ENCODE results near the gene TBC1D12. TPM values are rescaled to one million over a fixed set of nuclear protein-coding genes. Genes with fewer than 3 reads are reported as not detected.

TBC1D12 gene
- polyA plus RNA-seq, 1 donor from 2014 or later, result 27.9 TPM

GRCh38 chr10:94397549-94398370 lies 4.6 kb upstream of the TBC1D12 start:
- H3K27ac ChIP-seq (ENCODE audit: low read length), result no peak overlapping the region
- no peaks in the 10 kb centered on the region for H3K79me2 ChIP-seq (replicated peaks; ENCODE audit: insufficient read depth, low read length)
- no peaks in the 10 kb centered on the region for H3K9me3 ChIP-seq (ENCODE audit: low read length)
- H3K4me2 ChIP-seq (ENCODE audit: low read length), result no peak overlapping the region
- H3K9ac ChIP-seq (ENCODE audit: low read length), result no peak overlapping the region
- H3K9me2 ChIP-seq (ENCODE audit: insufficient read depth, low read length), result no peaks in the 10 kb centered on the region
- H3K36me3 ChIP-seq (ENCODE audit: insufficient read depth, low read length), result no peaks in the 10 kb centered on the region
- H2AFZ ChIP-seq (ENCODE audit: low read depth, low read length), result no peak overlapping the region
- TF ChIP-seq EP300 (conservative IDR thresholded peaks at IDR 0.05; ENCODE audit: poor library complexity, severe bottlenecking) (no peak), EZH2 (IDR thresholded peaks at IDR 0.05; ENCODE audit: borderline replicate concordance, insufficient read depth, low read length, poor library complexity, severe bottlenecking) (no peak)
- no peak overlapping the region for H3K4me3 ChIP-seq (ENCODE audit: low read length)
- no peaks in the 10 kb centered on the region for H3F3A ChIP-seq (ENCODE audit: insufficient read depth, low read length, poor library complexity, severe bottlenecking)
- no peaks in the 10 kb centered on the region for H4K20me1 ChIP-seq (ENCODE audit: insufficient read depth)
- no peaks in the 10 kb centered on the region for H3K27me3 ChIP-seq (ENCODE audit: insufficient read depth, low read depth, low read length)

- no peaks in the 10 kb centered on the region for H3K9me2 ChIP-seq (ENCODE audit: insufficient read depth, low read length)
- no peak overlapping the region for H2AFZ ChIP-seq (ENCODE audit: low read depth, low read length)
- no peak overlapping the region for H3K4me3 ChIP-seq (ENCODE audit: low read length)
- H3F3A ChIP-seq (ENCODE audit: insufficient read depth, low read length, poor library complexity, severe bottlenecking), result peaks cover 3% of the 10 kb centered on the region
- no peaks in the 10 kb centered on the region for H3K9me3 ChIP-seq (ENCODE audit: low read length)
- no peak overlapping the region for H3K27ac ChIP-seq (ENCODE audit: low read length)
- no peak overlapping the region for H3K9ac ChIP-seq (ENCODE audit: low read length)
- no peaks in the 10 kb centered on the region for H3K27me3 ChIP-seq (ENCODE audit: insufficient read depth, low read depth, low read length)
- no peaks in the 10 kb centered on the region for H4K20me1 ChIP-seq (ENCODE audit: insufficient read depth)
- no peak overlapping the region for H3K4me2 ChIP-seq (ENCODE audit: low read length)
- peaks cover 2% of the 10 kb centered on the region for H3K79me2 ChIP-seq (replicated peaks; ENCODE audit: insufficient read depth, low read length)
- no peak for TF ChIP-seq SMC3 (conservative IDR thresholded peaks at IDR 0.05; ENCODE audit: poor library complexity)
- no peak for TF ChIP-seq POLR2AphosphoS5 (IDR thresholded peaks at IDR 0.05)
- TF ChIP-seq RAD21 (conservative IDR thresholded peaks at IDR 0.05), result no peak
- TF ChIP-seq MXI1 (conservative IDR thresholded peaks at IDR 0.05; ENCODE audit: poor library complexity, severe bottlenecking), result no peak
- no peak for TF ChIP-seq EZH2 (IDR thresholded peaks at IDR 0.05; ENCODE audit: borderline replicate concordance, insufficient read depth, low read length, poor library complexity, severe bottlenecking)
- no peak for TF ChIP-seq REST (IDR thresholded peaks at IDR 0.05; ENCODE audit: borderline replicate concordance)
- H3K36me3 ChIP-seq (ENCODE audit: insufficient read depth, low read length), result no peaks in the 10 kb centered on the region
Measured at GRCh38 chr10:94398762-94399161, 3.6 kb upstream of the TBC1D12 start.

GRCh38 chr10:94402843-94403379 lies 570 bp downstream of the TBC1D12 start:
- peaks cover 33% of the 10 kb centered on the region for H3K79me2 ChIP-seq (replicated peaks; ENCODE audit: insufficient read depth, low read length)
- peak; percentile 34 for TF ChIP-seq MXI1 (conservative IDR thresholded peaks at IDR 0.05; ENCODE audit: poor library complexity, severe bottlenecking)
- TF ChIP-seq EP300 (conservative IDR thresholded peaks at IDR 0.05; ENCODE audit: poor library complexity, severe bottlenecking), result no peak
- H3K9me3 ChIP-seq (ENCODE audit: low read length), result no peaks in the 10 kb centered on the region
- peak overlapping the region; percentile 46 for H2AFZ ChIP-seq (ENCODE audit: low read depth, low read length)
- H3K27ac ChIP-seq (ENCODE audit: low read length), result peak overlapping the region; percentile 83
- no peaks in the 10 kb centered on the region for H3K36me3 ChIP-seq (ENCODE audit: insufficient read depth, low read length)
- no peak overlapping the region for H3K4me2 ChIP-seq (ENCODE audit: low read length)
- H3K4me3 ChIP-seq (ENCODE audit: low read length), result peak overlapping the region; percentile 97
- H3K9ac ChIP-seq (ENCODE audit: low read length), result peak overlapping the region; percentile 89
- H3F3A ChIP-seq (ENCODE audit: insufficient read depth, low read length, poor library complexity, severe bottlenecking), result peaks cover 6% of the 10 kb centered on the region
- no peaks in the 10 kb centered on the region for H3K27me3 ChIP-seq (ENCODE audit: insufficient read depth, low read depth, low read length)
- H4K20me1 ChIP-seq (ENCODE audit: insufficient read depth), result no peaks in the 10 kb centered on the region
- H3K9me2 ChIP-seq (ENCODE audit: insufficient read depth, low read length), result no peaks in the 10 kb centered on the region
